Lower leg skin (tissue), 4 donors: ENCODE results near the gene BAZ1B. TPM values are rescaled to one million over a fixed set of nuclear protein-coding genes. Genes with fewer than 3 reads are reported as not detected.

Experiments used
- DNase-seq, 2 donors: peaks; one replicate each; pipeline ENCODE4 v3.0.0-alpha.2; 2019; ENCODE audit warnings: low spot score in 2 of 2
- H3K4me3 ChIP-seq: fragments of 200-600 bp; sonication (generic); 2 replicates; pipeline ENCODE4 v1.5.1; 2017; ENCODE audit warnings: mild to moderate bottlenecking, low read depth; ENCODE audit not compliant: poor library complexity, severe bottlenecking
- CTCF ChIP-seq, 3 donors: fragments of 450-650 bp; IDR thresholded peaks; one replicate each; pipeline ENCODE4 v1.5.1; 2016; ENCODE audit warnings: antibody characterized with exemption in 3 of 3, mild to moderate bottlenecking in 3 of 3, moderate library complexity in 2 of 3
- POLR2A ChIP-seq, 2 donors: fragments of 450-650 bp; IDR thresholded peaks; one replicate each; pipeline ENCODE4 v1.6.1; 2016 to 2017; ENCODE audit warnings: antibody characterized with exemption in 2 of 2, mild to moderate bottlenecking in 1 of 2, moderate library complexity in 1 of 2
- WGBS, 2 donors: methylation state at CpG; one replicate each; pipeline ENCODE4 v1.1.5; 2018; 5-methylcytosine and 5-hydroxymethylcytosine counted together
- intact Hi-C: fragments of 100-400 bp; cut with DNase I; formaldehyde crosslinking; loops from one replicate; pipeline ENCODE4 v1.15.0; 2023; ENCODE audit warnings: low total_unique reads
- total RNA-seq, 4 donors: library from RNA; depleted of rRNA; stranded (reverse); fragments of >200 nt; gene quantifications; one replicate each; pipeline ENCODE4 v1.1.0, GENCODE V29; 2016

The BAZ1B gene
- total RNA-seq, 4 donors from 2014 or later, result 22.6 to 33.6 (median 28.8) TPM

- no peak overlapping the region for H3K4me3 ChIP-seq
- intact Hi-C loops, result no loop called here
- WGBS, 2 donors, result 55 to 60% methylated on average over 5 of the region's 5 CpGs
- no peak for TF ChIP-seq POLR2A (IDR thresholded peaks at IDR 0.05)
- peak in 1 of 3 donors; percentile 87 for TF ChIP-seq CTCF (IDR thresholded peaks at IDR 0.05)
- DNase-seq, result no peak
These were observed 70.2 kb downstream of the BAZ1B start for GRCh38 chr7:73451780-73452398.

- WGBS, 2 donors, result 87 to 92% methylated on average over 5 of the region's 5 CpGs
These were observed 72.7 kb downstream of the BAZ1B start for GRCh38 chr7:73449422-73449821.

GRCh38 chr7:73448609-73449008 is 73.5 kb downstream of the BAZ1B start:
- intact Hi-C loops, result loop anchor here (10.0 kb wide), 1 partner anchor 1024 kb away; no protein-coding TSS in a partner anchor
- no peak for TF ChIP-seq POLR2A (IDR thresholded peaks at IDR 0.05)
- TF ChIP-seq CTCF (IDR thresholded peaks at IDR 0.05), result no peak
- no peak for DNase-seq
- no peak overlapping the region for H3K4me3 ChIP-seq
- 77 to 83% methylated on average over 4 of the region's 4 CpGs for WGBS, 2 donors

More at GRCh38 chr7:73449422-73449821, 72.7 kb downstream of the BAZ1B start:
- intact Hi-C loops, result loop anchor here (10.0 kb wide), 1 partner anchor 1025 kb away; no protein-coding TSS in a partner anchor
- DNase-seq, result no peak
- no peak for TF ChIP-seq CTCF (IDR thresholded peaks at IDR 0.05)
- TF ChIP-seq POLR2A (IDR thresholded peaks at IDR 0.05), result no peak
- H3K4me3 ChIP-seq, result no peak overlapping the region

GRCh38 chr7:73447121-73447733 is 74.9 kb downstream of the BAZ1B start:
- TF ChIP-seq POLR2A (IDR thresholded peaks at IDR 0.05) (no peak), CTCF (IDR thresholded peaks at IDR 0.05) (no peak)
- intact Hi-C loops, result loop anchor here (10.0 kb wide), 1 partner anchor 1022 kb away; no protein-coding TSS in a partner anchor
- H3K4me3 ChIP-seq, result no peak overlapping the region
- 87 to 93% methylated on average over 5 of the region's 5 CpGs for WGBS, 2 donors
- no peak for DNase-seq

GRCh38 chr7:73446682-73447081 is 75.4 kb downstream of the BAZ1B start:
- intact Hi-C loops, result loop anchor here (10.0 kb wide), 1 partner anchor 1022 kb away; no protein-coding TSS in a partner anchor
- no peak overlapping the region for H3K4me3 ChIP-seq
- TF ChIP-seq CTCF (IDR thresholded peaks at IDR 0.05), result no peak
- no peak for TF ChIP-seq POLR2A (IDR thresholded peaks at IDR 0.05)
- DNase-seq, result no peak
- 63 to 68% methylated on average over 4 of the region's 4 CpGs for WGBS, 2 donors
